ENCODE results near the gene DPF1.

DNA sequence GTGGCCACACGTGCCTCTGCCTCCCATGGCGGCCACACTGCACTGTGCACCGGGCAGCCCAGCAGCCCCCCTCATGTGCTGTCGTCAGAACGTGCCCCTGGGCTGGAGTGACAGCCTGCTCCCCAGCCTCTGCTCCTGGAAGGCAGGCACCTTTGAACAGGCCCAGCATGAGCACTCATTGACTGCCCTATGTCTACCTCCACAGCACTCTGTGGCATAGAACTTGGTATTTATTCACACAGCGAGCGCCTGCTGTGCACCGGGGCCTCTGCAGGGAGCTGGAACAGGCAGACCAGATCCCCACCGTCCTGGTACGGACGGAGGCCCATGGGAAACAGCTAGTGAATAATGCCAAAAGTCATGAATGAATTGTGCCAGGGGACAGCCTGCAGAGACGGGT is 53.7 kb downstream of the DPF1 start:
- no peak for TF ChIP-seq POLR2A (IDR thresholded peaks at IDR 0.05)
- TF ChIP-seq, protein P1, sequence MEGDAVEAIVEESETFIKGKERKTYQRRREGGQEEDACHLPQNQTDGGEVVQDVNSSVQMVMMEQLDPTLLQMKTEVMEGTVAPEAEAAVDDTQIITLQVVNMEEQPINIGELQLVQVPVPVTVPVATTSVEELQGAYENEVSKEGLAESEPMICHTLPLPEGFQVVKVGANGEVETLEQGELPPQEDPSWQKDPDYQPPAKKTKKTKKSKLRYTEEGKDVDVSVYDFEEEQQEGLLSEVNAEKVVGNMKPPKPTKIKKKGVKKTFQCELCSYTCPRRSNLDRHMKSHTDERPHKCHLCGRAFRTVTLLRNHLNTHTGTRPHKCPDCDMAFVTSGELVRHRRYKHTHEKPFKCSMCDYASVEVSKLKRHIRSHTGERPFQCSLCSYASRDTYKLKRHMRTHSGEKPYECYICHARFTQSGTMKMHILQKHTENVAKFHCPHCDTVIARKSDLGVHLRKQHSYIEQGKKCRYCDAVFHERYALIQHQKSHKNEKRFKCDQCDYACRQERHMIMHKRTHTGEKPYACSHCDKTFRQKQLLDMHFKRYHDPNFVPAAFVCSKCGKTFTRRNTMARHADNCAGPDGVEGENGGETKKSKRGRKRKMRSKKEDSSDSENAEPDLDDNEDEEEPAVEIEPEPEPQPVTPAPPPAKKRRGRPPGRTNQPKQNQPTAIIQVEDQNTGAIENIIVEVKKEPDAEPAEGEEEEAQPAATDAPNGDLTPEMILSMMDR (IDR thresholded peaks at IDR 0.05) = no peak

Measured in body of pancreas (tissue), 4 donors.